Fibroblast of pulmonary artery (primary cell): ENCODE results near the gene SEMA4G.

Experiments
- DNase-seq: peaks from one replicate; pipeline ENCODE4 v3.0.0-alpha.2; 2010; ENCODE audit warnings: low read depth
- H3K4me3 ChIP-seq: replicated peaks from 2 replicates; pipeline ENCODE4 v1.5.1; 2011; ENCODE audit warnings: low read depth, mild to moderate bottlenecking, control low read depth, low read length, moderate library complexity
- TF ChIP-seq, protein P1 (sequence below): IDR thresholded peaks from 2 replicates; pipeline ENCODE4 v1.5.1; 2011; ENCODE audit warnings: mild to moderate bottlenecking, control low read depth, low read length, inconsistent platforms; ENCODE audit errors: missing control alignments

SEMA4G gene

DNA sequence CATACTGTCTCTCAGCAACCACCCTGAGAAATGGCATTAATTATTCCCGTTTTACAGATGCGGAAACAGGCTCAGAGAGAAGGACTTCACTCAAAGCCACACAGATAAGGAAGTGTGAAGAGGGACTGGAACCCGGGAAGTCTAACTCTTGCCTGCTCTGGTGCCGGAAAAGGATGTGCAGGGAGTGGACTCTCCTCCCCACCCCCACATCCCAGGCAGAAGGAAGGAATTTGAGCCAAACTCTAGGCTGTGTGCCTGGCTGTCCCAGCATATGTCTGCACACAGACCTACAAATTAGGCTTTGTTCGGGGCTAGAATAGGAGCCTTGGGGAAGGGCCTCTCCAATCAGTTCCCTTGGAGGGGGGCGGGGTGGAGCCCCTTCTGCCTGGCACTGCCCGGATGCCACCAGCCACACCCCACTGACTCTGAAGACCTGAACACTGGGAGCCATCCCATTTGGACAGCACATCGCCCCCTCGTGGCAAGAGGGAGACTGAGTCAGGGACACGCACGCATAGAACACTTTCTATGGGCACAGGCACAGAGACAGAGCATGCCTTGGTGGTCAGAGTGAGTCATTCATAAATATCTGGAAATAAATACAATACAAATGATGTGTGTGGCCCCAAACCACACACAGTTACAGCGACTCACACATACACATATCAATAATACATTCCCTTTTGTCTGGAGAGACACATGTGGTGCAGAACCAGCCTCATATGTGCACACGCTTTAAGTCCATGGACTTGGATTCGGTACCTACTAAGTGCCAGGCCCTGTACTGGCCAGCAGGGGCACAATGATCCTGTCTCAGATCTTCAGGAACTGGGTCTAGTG is 43.4 kb downstream of the SEMA4G start:
- H3K4me3 ChIP-seq: no peak overlapping the region
- peak; percentile 91 for DNase-seq
- TF ChIP-seq, protein P1, sequence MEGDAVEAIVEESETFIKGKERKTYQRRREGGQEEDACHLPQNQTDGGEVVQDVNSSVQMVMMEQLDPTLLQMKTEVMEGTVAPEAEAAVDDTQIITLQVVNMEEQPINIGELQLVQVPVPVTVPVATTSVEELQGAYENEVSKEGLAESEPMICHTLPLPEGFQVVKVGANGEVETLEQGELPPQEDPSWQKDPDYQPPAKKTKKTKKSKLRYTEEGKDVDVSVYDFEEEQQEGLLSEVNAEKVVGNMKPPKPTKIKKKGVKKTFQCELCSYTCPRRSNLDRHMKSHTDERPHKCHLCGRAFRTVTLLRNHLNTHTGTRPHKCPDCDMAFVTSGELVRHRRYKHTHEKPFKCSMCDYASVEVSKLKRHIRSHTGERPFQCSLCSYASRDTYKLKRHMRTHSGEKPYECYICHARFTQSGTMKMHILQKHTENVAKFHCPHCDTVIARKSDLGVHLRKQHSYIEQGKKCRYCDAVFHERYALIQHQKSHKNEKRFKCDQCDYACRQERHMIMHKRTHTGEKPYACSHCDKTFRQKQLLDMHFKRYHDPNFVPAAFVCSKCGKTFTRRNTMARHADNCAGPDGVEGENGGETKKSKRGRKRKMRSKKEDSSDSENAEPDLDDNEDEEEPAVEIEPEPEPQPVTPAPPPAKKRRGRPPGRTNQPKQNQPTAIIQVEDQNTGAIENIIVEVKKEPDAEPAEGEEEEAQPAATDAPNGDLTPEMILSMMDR: peak; percentile 63

DNA sequence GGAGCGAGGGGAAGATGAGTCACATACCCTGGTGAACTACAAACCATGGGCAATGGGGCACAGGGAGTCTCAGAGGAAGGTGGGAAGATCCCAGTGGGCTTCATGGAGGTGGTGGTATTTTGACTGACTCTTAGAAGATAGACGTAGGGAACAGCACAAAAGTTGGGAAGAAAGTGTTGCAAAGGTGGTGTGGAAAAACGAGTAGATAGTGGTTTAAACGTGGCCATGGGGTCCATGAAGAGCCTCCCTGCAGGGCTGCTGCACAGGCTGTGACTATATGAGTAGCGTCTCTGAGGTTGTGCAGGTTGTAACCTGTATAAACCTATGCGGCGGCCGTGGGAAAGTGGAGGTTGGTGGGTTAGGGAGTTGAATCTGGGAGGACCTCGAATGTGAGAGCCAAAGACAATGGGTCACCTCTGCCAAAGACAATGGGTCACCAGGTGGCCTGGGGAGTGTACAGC is 44.1 kb downstream of the SEMA4G start:
- TF ChIP-seq, protein P1: no peak
- H3K4me3 ChIP-seq: no peak overlapping the region

DNA sequence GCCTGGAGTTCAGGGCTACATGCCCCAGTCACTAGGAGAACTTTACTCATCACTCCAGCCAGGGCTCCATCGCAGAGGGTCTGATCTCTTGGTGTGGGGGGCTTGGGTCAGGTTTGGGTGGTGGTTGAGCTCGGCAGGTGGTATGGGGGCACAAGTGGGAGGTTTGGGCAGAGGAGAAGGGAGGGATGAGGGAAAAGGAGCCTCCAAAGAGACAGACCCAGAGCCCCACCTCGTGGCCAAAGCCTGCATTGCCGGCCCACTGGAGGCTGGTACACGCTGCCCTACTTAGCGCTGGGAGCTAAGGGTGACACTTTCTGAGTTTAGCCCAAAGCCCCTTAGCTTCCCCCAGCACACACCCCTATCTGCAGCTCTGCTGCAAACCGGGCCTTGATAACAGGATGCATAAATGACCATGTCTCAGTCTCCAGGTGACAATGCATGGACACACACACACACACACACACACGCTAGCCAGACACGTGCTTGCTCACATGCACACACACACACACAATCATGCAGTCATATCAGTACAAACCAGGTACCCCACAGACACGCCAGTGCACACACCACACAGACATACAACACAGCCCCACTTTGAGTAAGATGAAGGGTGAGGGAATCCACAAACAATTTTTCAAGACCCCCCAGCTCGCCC is 45.1 kb downstream of the SEMA4G start:
- no peak overlapping the region for H3K4me3 ChIP-seq
- peak; percentile 73 for DNase-seq
- TF ChIP-seq, protein P1: peak; percentile 96

More for the DNA sequence above, 44.1 kb downstream of the SEMA4G start:
- no peak for DNase-seq

DNA sequence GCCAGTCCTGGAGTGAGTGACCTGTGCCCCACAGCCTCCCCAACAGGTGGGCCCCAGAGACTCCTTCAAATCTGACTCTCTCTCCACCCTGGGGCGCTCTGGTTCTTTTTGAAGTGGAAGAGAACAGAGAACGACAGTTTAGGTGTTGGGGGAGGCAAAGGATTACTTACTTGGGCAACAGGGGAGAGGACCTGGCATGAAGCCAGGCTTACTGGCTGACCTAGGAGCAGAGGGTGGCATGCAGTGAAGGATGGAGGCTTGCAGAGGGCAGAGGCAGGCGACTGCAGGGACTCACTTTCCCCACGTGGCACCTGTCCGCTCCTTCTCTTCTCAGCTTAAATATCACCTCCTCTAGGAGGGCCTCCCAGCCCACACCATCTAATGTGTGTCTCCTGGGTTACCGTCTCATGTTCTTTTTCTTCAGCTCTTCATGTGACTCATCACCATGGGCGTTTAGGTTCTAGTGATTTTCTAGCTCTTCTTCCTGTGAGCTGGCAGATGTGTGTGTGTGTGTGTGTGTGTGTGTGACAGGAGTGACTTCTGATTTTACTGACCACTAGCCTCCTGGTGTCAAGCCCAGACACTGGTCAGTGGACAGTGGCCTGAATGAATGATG is 45.8 kb downstream of the SEMA4G start:
- H3K4me3 ChIP-seq: no peak overlapping the region
- peak; percentile 87 for DNase-seq
- TF ChIP-seq, protein P1: no peak

DNA sequence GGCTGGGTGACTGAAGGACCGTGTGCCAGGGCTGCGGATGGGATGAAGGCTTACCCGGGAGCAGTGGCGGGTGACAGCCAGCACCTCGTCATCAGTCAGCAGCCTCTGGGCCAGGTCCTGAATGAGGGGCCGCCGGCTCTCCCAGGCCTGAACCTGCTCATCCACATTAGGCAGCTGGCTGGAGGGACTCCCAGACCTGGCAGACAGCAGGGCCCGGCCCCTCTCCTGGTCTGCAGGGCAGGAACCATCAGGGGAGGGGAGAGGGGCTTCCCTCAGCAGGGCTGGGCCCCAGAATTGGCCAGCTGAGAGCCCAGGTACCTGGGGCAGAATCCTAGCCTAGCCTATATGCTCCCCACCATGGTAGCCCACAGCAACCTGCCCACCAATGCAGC is 46.3 kb downstream of the SEMA4G start:
- H3K4me3 ChIP-seq: no peak overlapping the region
- TF ChIP-seq, protein P1: no peak
- no peak for DNase-seq

DNA sequence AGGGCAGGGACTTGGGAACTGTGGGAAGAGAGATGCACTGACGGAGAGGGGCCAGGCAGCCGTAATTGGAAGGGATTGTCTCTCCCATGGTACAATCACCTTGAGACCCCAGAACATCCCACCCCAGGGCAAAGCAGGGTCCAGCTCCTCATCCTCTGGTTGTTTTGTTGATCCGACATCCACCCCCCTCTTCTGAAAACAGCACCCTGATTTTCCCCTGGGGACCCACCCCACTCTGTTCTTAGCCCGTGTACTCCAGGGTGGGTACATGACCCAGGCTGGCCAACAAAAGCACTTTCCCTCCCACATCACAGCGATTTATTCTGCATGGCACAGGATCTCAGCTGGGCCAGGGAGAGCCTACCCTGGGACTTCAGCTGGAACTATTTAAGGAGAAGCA is 47.5 kb downstream of the SEMA4G start:
- no peak for DNase-seq
- no peak overlapping the region for H3K4me3 ChIP-seq
- TF ChIP-seq, protein P1: no peak
